ENCODE data around the gene DDX59.

The DDX59 gene

DNA sequence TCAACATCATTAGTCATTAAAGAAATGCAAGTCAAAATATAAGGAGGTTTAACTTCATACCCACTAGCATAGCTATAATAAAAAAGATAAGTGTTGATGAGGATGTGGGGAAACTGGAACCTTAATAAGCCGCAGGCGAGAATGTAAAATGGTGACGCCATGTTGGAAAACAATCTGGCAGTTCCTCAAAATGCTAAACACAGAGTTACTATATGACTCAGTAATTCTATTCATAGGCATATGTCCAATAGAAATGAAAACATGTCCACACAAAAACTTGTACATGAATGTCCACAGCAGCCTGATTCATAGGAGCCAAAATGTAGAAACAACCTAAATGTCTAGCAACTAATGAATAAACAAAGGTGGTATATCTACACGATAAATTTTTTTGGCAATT is 23.2 kb downstream of the DDX59 start:
- H3K4me3 ChIP-seq (ENCODE audit: low read depth in 1 of 2, low read length in 2 of 2) = no peak overlapping the region
- DNase-seq = no peak
- H3K9me3 ChIP-seq (ENCODE audit: insufficient read depth, low read length, severe bottlenecking) = no peaks in the 10 kb centered on the region
- ATAC-seq (ENCODE audit: insufficient read depth, low read depth) = no peak
- H3K4me1 ChIP-seq (ENCODE audit: insufficient read depth, low read length) = no peaks in the 10 kb centered on the region
- H2AFZ ChIP-seq (ENCODE audit: low read depth, low read length) = no peak overlapping the region
- H4K20me1 ChIP-seq (ENCODE audit: insufficient read depth, low read length) = no peaks in the 10 kb centered on the region
- no peaks in the 10 kb centered on the region for H3K27me3 ChIP-seq (ENCODE audit: insufficient read depth, low read length, poor library complexity)
- no peak overlapping the region for H3K4me2 ChIP-seq (ENCODE audit: insufficient read depth, low read length)
- no peaks in the 10 kb centered on the region for H3K79me2 ChIP-seq (ENCODE audit: insufficient read depth, low read length)
- no peak overlapping the region for H3K27ac ChIP-seq (ENCODE audit: low read length)
- peaks cover 18% of the 10 kb centered on the region for H3K36me3 ChIP-seq (ENCODE audit: insufficient read depth, low read length)
- no peak overlapping the region for H3K9ac ChIP-seq (ENCODE audit: low read depth, low read length)
- TF ChIP-seq, protein P1, sequence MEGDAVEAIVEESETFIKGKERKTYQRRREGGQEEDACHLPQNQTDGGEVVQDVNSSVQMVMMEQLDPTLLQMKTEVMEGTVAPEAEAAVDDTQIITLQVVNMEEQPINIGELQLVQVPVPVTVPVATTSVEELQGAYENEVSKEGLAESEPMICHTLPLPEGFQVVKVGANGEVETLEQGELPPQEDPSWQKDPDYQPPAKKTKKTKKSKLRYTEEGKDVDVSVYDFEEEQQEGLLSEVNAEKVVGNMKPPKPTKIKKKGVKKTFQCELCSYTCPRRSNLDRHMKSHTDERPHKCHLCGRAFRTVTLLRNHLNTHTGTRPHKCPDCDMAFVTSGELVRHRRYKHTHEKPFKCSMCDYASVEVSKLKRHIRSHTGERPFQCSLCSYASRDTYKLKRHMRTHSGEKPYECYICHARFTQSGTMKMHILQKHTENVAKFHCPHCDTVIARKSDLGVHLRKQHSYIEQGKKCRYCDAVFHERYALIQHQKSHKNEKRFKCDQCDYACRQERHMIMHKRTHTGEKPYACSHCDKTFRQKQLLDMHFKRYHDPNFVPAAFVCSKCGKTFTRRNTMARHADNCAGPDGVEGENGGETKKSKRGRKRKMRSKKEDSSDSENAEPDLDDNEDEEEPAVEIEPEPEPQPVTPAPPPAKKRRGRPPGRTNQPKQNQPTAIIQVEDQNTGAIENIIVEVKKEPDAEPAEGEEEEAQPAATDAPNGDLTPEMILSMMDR (IDR thresholded peaks at IDR 0.05; ENCODE audit: borderline replicate concordance, extremely low read depth, low read length, poor library complexity, severe bottlenecking) = no peak
- TF ChIP-seq EZH2 (IDR thresholded peaks at IDR 0.05; ENCODE audit: borderline replicate concordance, low read depth, low read length, severe bottlenecking) = no peak

GRCh38 chr1:200644021-200644420 is 25.7 kb downstream of the DDX59 start:
- H3K4me1 ChIP-seq (ENCODE audit: insufficient read depth, low read length) = no peaks in the 10 kb centered on the region
- H3K27ac ChIP-seq (ENCODE audit: low read length) = no peak overlapping the region
- no peak overlapping the region for H3K9ac ChIP-seq (ENCODE audit: low read depth, low read length)
- H3K79me2 ChIP-seq (ENCODE audit: insufficient read depth, low read length) = no peaks in the 10 kb centered on the region
- DNase-seq (no peak), ATAC-seq (ENCODE audit: insufficient read depth, low read depth) (no peak)
- H3K4me3 ChIP-seq (ENCODE audit: low read depth in 1 of 2, low read length in 2 of 2) = no peak overlapping the region
- no peak overlapping the region for H3K4me2 ChIP-seq (ENCODE audit: insufficient read depth, low read length)
- no peak overlapping the region for H2AFZ ChIP-seq (ENCODE audit: low read depth, low read length)
- peaks cover 18% of the 10 kb centered on the region for H3K36me3 ChIP-seq (ENCODE audit: insufficient read depth, low read length)
- no peaks in the 10 kb centered on the region for H3K27me3 ChIP-seq (ENCODE audit: insufficient read depth, low read length, poor library complexity)
- no peaks in the 10 kb centered on the region for H4K20me1 ChIP-seq (ENCODE audit: insufficient read depth, low read length)
- H3K9me3 ChIP-seq (ENCODE audit: insufficient read depth, low read length, severe bottlenecking) = no peaks in the 10 kb centered on the region
- no peak for TF ChIP-seq EZH2 (IDR thresholded peaks at IDR 0.05; ENCODE audit: borderline replicate concordance, low read depth, low read length, severe bottlenecking)
- TF ChIP-seq, protein P1 (IDR thresholded peaks at IDR 0.05; ENCODE audit: borderline replicate concordance, extremely low read depth, low read length, poor library complexity, severe bottlenecking) = no peak

- Histone ChIP-seq H3K36me3 (ENCODE audit: insufficient read depth, low read length) (peaks cover 11% of the 10 kb centered on the region), H3K79me2 (ENCODE audit: insufficient read depth, low read length) (no peaks in the 10 kb centered on the region), H3K27me3 (ENCODE audit: insufficient read depth, low read length, poor library complexity) (no peaks in the 10 kb centered on the region), H3K4me1 (ENCODE audit: insufficient read depth, low read length) (no peaks in the 10 kb centered on the region), H2AFZ (ENCODE audit: low read depth, low read length) (no peak overlapping the region), H3K4me2 (ENCODE audit: insufficient read depth, low read length) (no peak overlapping the region), H4K20me1 (ENCODE audit: insufficient read depth, low read length) (no peaks in the 10 kb centered on the region), H3K27ac (ENCODE audit: low read length) (no peak overlapping the region), H3K9ac (ENCODE audit: low read depth, low read length) (no peak overlapping the region), H3K4me3 (ENCODE audit: low read depth in 1 of 2, low read length in 2 of 2) (no peak overlapping the region), H3K9me3 (ENCODE audit: insufficient read depth, low read length, severe bottlenecking) (no peaks in the 10 kb centered on the region)
- TF ChIP-seq EZH2 (IDR thresholded peaks at IDR 0.05; ENCODE audit: borderline replicate concordance, low read depth, low read length, severe bottlenecking) = no peak
- TF ChIP-seq, protein P1 (IDR thresholded peaks at IDR 0.05; ENCODE audit: borderline replicate concordance, extremely low read depth, low read length, poor library complexity, severe bottlenecking) = no peak
- ATAC-seq (ENCODE audit: insufficient read depth, low read depth) = no peak
- DNase-seq = no peak
These were observed 27.2 kb downstream of the DDX59 start for GRCh38 chr1:200642481-200642880.

- no peaks in the 10 kb centered on the region for H3K9me3 ChIP-seq (ENCODE audit: insufficient read depth, low read length, severe bottlenecking)
- H2AFZ ChIP-seq (ENCODE audit: low read depth, low read length) = no peak overlapping the region
- no peaks in the 10 kb centered on the region for H4K20me1 ChIP-seq (ENCODE audit: insufficient read depth, low read length)
- TF ChIP-seq, protein P1 (IDR thresholded peaks at IDR 0.05; ENCODE audit: borderline replicate concordance, extremely low read depth, low read length, poor library complexity, severe bottlenecking) = no peak
- TF ChIP-seq EZH2 (IDR thresholded peaks at IDR 0.05; ENCODE audit: borderline replicate concordance, low read depth, low read length, severe bottlenecking) = no peak
- H3K4me3 ChIP-seq (ENCODE audit: low read depth in 1 of 2, low read length in 2 of 2) = no peak overlapping the region
- H3K4me1 ChIP-seq (ENCODE audit: insufficient read depth, low read length) = no peaks in the 10 kb centered on the region
- DNase-seq = no peak
- H3K9ac ChIP-seq (ENCODE audit: low read depth, low read length) = no peak overlapping the region
- H3K4me2 ChIP-seq (ENCODE audit: insufficient read depth, low read length) = no peak overlapping the region
- no peak for ATAC-seq (ENCODE audit: insufficient read depth, low read depth)
- no peaks in the 10 kb centered on the region for H3K79me2 ChIP-seq (ENCODE audit: insufficient read depth, low read length)
- no peaks in the 10 kb centered on the region for H3K27me3 ChIP-seq (ENCODE audit: insufficient read depth, low read length, poor library complexity)
- H3K36me3 ChIP-seq (ENCODE audit: insufficient read depth, low read length) = peaks cover 1% of the 10 kb centered on the region; the same call in 1 of the 2 replicates
- no peak overlapping the region for H3K27ac ChIP-seq (ENCODE audit: low read length)
These were observed 28.7 kb downstream of the DDX59 start for GRCh38 chr1:200640963-200641401.

Data from DND-41 (cell line).